Endodermal cell (in vitro differentiated cells): ENCODE results near the gene ST6GALNAC6. TPM values are rescaled to one million over a fixed set of nuclear protein-coding genes. Genes with fewer than 3 reads are reported as not detected.

Source experiments
- DNase-seq: peaks from one replicate; pipeline ENCODE4 v3.0.0-alpha.2; 2017
- H3K27ac ChIP-seq: 2 replicates; pipeline ENCODE4 v1.5.1; 2013; ENCODE audit warnings: mild to moderate bottlenecking, low read depth, low read length, moderate library complexity
- H3K27me3 ChIP-seq: 2 replicates; pipeline ENCODE4 v1.6.1; 2013; ENCODE audit warnings: mild to moderate bottlenecking, low read length, moderate library complexity; ENCODE audit not compliant: insufficient read depth, control insufficient read depth, poor library complexity, severe bottlenecking
- H3K36me3 ChIP-seq: 2 replicates; pipeline ENCODE4 v1.7.0; 2013; ENCODE audit warnings: mild to moderate bottlenecking, low read length, moderate library complexity; ENCODE audit not compliant: control insufficient read depth, insufficient read depth
- H3K4me1 ChIP-seq: one replicate; pipeline ENCODE4 v1.7.0; 2013; ENCODE audit warnings: low read length; ENCODE audit not compliant: control insufficient read depth, insufficient read depth
- H3K4me3 ChIP-seq: 2 replicates; pipeline ENCODE4 v1.5.1; 2013; ENCODE audit warnings: mild to moderate bottlenecking, low read length, moderate library complexity
- H3K9ac ChIP-seq: 2 replicates; pipeline ENCODE4 v1.6.1; 2013; ENCODE audit warnings: mild to moderate bottlenecking, low read length, moderate library complexity; ENCODE audit not compliant: poor library complexity, severe bottlenecking; ENCODE audit errors: extremely low read depth
- H3K9me3 ChIP-seq: 2 replicates; pipeline ENCODE4 v1.6.1; 2013; ENCODE audit warnings: mild to moderate bottlenecking, low read length, moderate library complexity; ENCODE audit not compliant: control insufficient read depth
- H3K27ac Mint-ChIP-seq: 2 replicates; pipeline ENCODE4 v1.8.0; 2020; ENCODE audit warnings: mixed read lengths
- H3K27me3 Mint-ChIP-seq: 2 replicates; pipeline ENCODE4 v1.8.0; 2021; ENCODE audit warnings: mild to moderate bottlenecking, mixed read lengths; ENCODE audit not compliant: insufficient read depth
- H3K36me3 Mint-ChIP-seq: 2 replicates; pipeline ENCODE4 v1.8.0; 2020; ENCODE audit warnings: low read depth, mixed read lengths
- H3K4me1 Mint-ChIP-seq: 2 replicates; pipeline ENCODE4 v1.8.0; 2020; ENCODE audit warnings: mixed read lengths
- H3K4me3 Mint-ChIP-seq: 2 replicates; pipeline ENCODE4 v1.8.0; 2020; ENCODE audit warnings: mild to moderate bottlenecking, moderate library complexity, mixed read lengths
- H3K9me3 Mint-ChIP-seq: 2 replicates; pipeline ENCODE4 v1.8.0; 2020; ENCODE audit warnings: mild to moderate bottlenecking, mixed read lengths
- WGBS, 2 experiments: methylation state at CpG; one replicate each; pipeline versions ENCODE4 v1.1.5 to v1.1.7; 2013; ENCODE audit warnings: missing lambda C conversion rate in 2 of 2, mixed read lengths in 1 of 2; ENCODE audit not compliant: insufficient coverage in 1 of 2, insufficient read length in 1 of 2; 5-methylcytosine and 5-hydroxymethylcytosine counted together
- total RNA-seq, 2 donors: library from RNA; stranded (reverse); fragmentation: NEBNext Ultra II Directional in 1 of 2; extraction: Animal tissue kit (Norgen Biotek cat#: 25700) in 1 of 2; gene quantifications; 2 replicates in 1 of 2; 3 replicates in 1 of 2; pipeline ENCODE4 v1.2.1, GENCODE V29; 2021
- TF ChIP-seq, protein P1 (sequence below): fragments of 200-600 bp; sonication (generic); conservative IDR thresholded peaks from 2 replicates; pipeline ENCODE4 v1.5.0; 2021; ENCODE audit warnings: antibody characterized with exemption, mild to moderate bottlenecking

The ST6GALNAC6 gene
- total RNA-seq, 2 donors from 2014 or later = 42.3 to 44.2 TPM

DNA sequence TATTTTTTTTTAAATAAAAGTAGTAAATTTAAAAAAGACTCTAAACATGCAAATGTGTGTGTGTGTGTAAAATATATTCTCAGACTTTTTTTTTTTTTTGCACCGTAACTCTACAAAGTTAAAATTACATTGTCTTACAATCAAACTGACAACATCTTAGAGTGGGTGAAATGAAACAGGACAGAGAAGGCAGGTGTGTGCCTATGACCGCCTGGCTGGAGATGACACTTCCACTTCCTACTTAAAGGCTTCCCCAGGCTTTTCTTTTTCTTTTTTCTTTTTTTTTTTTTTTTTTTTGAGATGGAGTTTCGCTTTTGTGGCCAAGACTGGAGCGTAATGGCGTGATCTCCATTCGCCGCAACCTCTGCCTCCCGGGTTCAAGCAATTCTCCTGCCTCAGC is 19.3 kb downstream of the ST6GALNAC6 start:
- Mint-ChIP-seq H3K27me3 (no peaks in the 10 kb centered on the region), H3K36me3 (peaks cover 4% of the 10 kb centered on the region), H3K4me3 (no peak overlapping the region), H3K4me1 (peaks cover 13% of the 10 kb centered on the region), H3K9me3 (no peaks in the 10 kb centered on the region), H3K27ac (no peak overlapping the region)
- Histone ChIP-seq H3K9me3 (no peaks in the 10 kb centered on the region), H3K27me3 (no peaks in the 10 kb centered on the region), H3K4me1 (peaks cover 8% of the 10 kb centered on the region), H3K4me3 (no peak overlapping the region), H3K27ac (no peak overlapping the region), H3K36me3 (no peaks in the 10 kb centered on the region), H3K9ac (no peak overlapping the region)
- TF ChIP-seq, protein P1, sequence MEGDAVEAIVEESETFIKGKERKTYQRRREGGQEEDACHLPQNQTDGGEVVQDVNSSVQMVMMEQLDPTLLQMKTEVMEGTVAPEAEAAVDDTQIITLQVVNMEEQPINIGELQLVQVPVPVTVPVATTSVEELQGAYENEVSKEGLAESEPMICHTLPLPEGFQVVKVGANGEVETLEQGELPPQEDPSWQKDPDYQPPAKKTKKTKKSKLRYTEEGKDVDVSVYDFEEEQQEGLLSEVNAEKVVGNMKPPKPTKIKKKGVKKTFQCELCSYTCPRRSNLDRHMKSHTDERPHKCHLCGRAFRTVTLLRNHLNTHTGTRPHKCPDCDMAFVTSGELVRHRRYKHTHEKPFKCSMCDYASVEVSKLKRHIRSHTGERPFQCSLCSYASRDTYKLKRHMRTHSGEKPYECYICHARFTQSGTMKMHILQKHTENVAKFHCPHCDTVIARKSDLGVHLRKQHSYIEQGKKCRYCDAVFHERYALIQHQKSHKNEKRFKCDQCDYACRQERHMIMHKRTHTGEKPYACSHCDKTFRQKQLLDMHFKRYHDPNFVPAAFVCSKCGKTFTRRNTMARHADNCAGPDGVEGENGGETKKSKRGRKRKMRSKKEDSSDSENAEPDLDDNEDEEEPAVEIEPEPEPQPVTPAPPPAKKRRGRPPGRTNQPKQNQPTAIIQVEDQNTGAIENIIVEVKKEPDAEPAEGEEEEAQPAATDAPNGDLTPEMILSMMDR = no peak
- WGBS, 2 experiments = 80 to 89% methylated on average over 6 to 7 of the region's 8 CpGs
- no peak for DNase-seq

DNA sequence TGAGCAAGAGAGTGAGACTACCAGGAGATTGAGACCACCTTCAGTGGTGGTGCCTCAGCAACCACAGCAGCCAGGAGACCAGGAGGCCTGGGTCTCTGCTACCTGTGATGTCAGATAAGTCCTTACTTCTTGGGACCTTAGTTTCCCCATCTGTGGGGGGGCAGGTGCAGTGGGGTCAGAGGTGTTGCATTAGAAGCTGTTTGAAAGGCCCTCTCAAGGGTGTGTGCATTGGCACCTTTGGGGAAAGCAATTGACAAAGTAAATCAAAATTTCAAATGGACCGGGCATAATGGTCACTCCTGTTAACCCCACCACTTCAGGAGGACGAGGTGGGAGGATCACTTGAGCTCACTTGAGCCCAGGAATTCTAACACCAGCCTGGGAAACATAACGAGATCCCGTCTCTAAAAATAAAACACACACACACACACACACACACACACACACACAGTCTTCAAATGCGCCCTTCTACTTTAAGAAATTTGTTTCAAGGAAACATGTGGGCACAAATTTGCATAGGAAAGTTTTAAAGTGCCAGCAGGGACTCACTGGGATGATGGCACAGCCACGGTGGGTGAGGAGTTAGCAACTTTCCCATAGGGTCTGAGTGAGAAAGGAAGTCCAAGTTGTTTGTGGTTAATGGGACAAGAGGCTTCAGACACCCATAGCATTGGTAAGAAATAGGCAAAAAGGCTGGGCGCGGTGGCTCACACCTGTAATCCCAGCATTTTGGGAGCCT is 20.6 kb downstream of the ST6GALNAC6 start:
- H3K9ac ChIP-seq = no peak overlapping the region
- H3K36me3 ChIP-seq = no peaks in the 10 kb centered on the region
- Mint-ChIP-seq H3K4me3 (no peak overlapping the region), H3K27ac (no peak overlapping the region), H3K4me1 (peaks cover 11% of the 10 kb centered on the region), H3K27me3 (no peaks in the 10 kb centered on the region), H3K9me3 (no peaks in the 10 kb centered on the region), H3K36me3 (no peaks in the 10 kb centered on the region)
- TF ChIP-seq, protein P1 = no peak
- H3K27me3 ChIP-seq = no peaks in the 10 kb centered on the region
- no peak for DNase-seq
- 93 to 96% methylated on average over 5 to 8 of the region's 8 CpGs for WGBS, 2 experiments
- H3K27ac ChIP-seq = no peak overlapping the region
- no peaks in the 10 kb centered on the region for H3K9me3 ChIP-seq
- H3K4me3 ChIP-seq = no peak overlapping the region
- H3K4me1 ChIP-seq = peaks cover 8% of the 10 kb centered on the region

DNA sequence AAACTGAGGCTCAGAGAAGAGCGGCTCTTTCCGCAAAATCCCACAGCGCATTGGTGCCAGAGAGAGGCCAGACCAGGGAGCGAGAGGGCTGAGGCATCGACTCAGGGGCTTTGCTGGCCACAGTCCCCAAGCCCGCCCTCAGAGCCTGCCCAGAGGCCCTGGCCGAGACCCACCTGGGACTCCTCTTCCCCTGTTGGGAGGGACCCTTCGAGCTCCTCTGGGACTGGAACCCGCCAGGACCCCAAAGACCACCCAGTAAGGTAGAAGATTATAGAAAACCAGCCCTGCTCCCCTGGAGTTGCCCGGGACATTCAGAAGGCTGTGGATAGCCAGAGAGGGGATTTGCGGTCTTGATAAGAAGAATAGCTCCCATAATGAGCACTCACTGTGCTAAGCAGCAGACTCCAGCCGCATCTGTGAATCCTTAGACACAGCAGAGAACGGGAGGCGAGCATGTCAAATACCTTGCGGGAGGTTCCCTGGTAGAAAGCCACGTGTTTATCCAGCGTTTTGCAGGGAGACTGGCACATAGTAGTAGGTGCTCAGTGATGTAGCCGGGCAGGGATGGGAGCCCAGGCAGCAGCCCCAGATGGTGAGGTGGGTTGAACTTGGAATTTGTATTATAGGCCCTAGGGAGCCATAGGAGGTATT is 21.3 kb downstream of the ST6GALNAC6 start:
- Histone ChIP-seq H3K27ac (no peak overlapping the region), H3K4me3 (peak overlapping the region; percentile 81), H3K27me3 (no peaks in the 10 kb centered on the region), H3K9ac (no peak overlapping the region), H3K4me1 (peaks cover 8% of the 10 kb centered on the region), H3K9me3 (no peaks in the 10 kb centered on the region), H3K36me3 (no peaks in the 10 kb centered on the region)
- Mint-ChIP-seq H3K4me1 (peaks cover 11% of the 10 kb centered on the region), H3K4me3 (peak overlapping the region; percentile 65), H3K27me3 (no peaks in the 10 kb centered on the region), H3K27ac (no peak overlapping the region), H3K9me3 (no peaks in the 10 kb centered on the region), H3K36me3 (no peaks in the 10 kb centered on the region)
- TF ChIP-seq, protein P1 = no peak
- DNase-seq = peak; percentile 64
- 60 to 63% methylated on average over 13 to 18 of the region's 18 CpGs for WGBS, 2 experiments
